HEK293 (cell line): ENCODE measurements around the gene MORN1.
"Not testable (repeated sequence)": the region's sequence is repeated elsewhere in the genome, so short reads cannot be mapped to it uniquely, and the experiment has no call there.

Source experiments
- CTCF ChIA-PET: fragments of 350-600 bp; formaldehyde crosslinking; extraction: SDS; loops from one replicate; lab custom pipeline; 2021; ENCODE audit warnings: antibody characterized with exemption; lab: Yijun Ruan, JAX
- POLR2A ChIA-PET: fragments of 300-600 bp; formaldehyde crosslinking; extraction: SDS; loops from one replicate; lab custom pipeline; 2020; ENCODE audit warnings: antibody characterized with exemption, inconsistent platforms; lab: Yijun Ruan, JAX
- H3K27ac ChIP-seq: fragments of 200-500 bp; sonication (Bioruptor generic); 2 replicates; pipeline ENCODE4 v1.5.1; 2014; ENCODE audit warnings: low read depth, low read length, control low read depth, inconsistent platforms; ENCODE audit errors: extremely low read depth
- H3K36me3 ChIP-seq, 2 experiments: fragments of 200-500 bp in 1 of 2; sonication (Bioruptor generic) in 1 of 2; 1 replicate in 1 of 2; 2 replicates in 1 of 2; pipeline ENCODE4 v1.5.1; 2014 to 2017; ENCODE audit warnings: inconsistent platforms in 2 of 2, low read length in 2 of 2; ENCODE audit not compliant: control insufficient read depth in 2 of 2, insufficient read depth in 1 of 2
- H3K4me1 ChIP-seq: fragments of 200-500 bp; sonication (Bioruptor generic); 2 replicates; pipeline ENCODE4 v1.5.1; 2014; ENCODE audit warnings: mild to moderate bottlenecking, low read length, inconsistent platforms; ENCODE audit not compliant: control insufficient read depth, insufficient read depth
- H3K4me3 ChIP-seq: 2 replicates; pipeline ENCODE4 v1.5.1; 2011; ENCODE audit warnings: low read depth, mild to moderate bottlenecking, control low read depth, low read length, moderate library complexity
- H3K9me3 ChIP-seq: fragments of 200-500 bp; sonication (Bioruptor generic); 2 replicates; pipeline ENCODE4 v1.5.1; 2014; ENCODE audit warnings: low read depth, low read length, inconsistent platforms; ENCODE audit not compliant: control insufficient read depth, insufficient read depth
- MEIS1 ChIP-seq: sonication (generic); formaldehyde crosslinking; IDR thresholded peaks from 2 replicates; pipeline ENCODE4 v1.8.1; 2022; ENCODE audit warnings: missing genetic modification reagents, mild to moderate bottlenecking, borderline replicate concordance
- PRDM2 ChIP-seq: fragments of 450-650 bp; formaldehyde crosslinking; IDR thresholded peaks from 2 replicates; pipeline ENCODE4 v1.5.1; 2016; ENCODE audit warnings: missing biosample characterization, missing genetic modification characterization, borderline replicate concordance
- RBAK ChIP-seq: fragments of 450-650 bp; formaldehyde crosslinking; IDR thresholded peaks from 2 replicates; pipeline ENCODE4 v1.5.1; 2016; ENCODE audit warnings: missing biosample characterization, missing genetic modification characterization
- SCRT2 ChIP-seq: fragments of 450-650 bp; formaldehyde crosslinking; IDR thresholded peaks from 2 replicates; pipeline ENCODE4 v1.5.1; 2016; ENCODE audit warnings: missing biosample characterization, missing genetic modification characterization
- SP7 ChIP-seq: fragments of 450-650 bp; formaldehyde crosslinking; IDR thresholded peaks from 2 replicates; pipeline ENCODE4 v1.5.1; 2016; ENCODE audit warnings: missing biosample characterization, missing genetic modification characterization
- TSHZ1 ChIP-seq: fragments of 450-650 bp; formaldehyde crosslinking; IDR thresholded peaks from 2 replicates; pipeline ENCODE4 v1.5.1; 2016; ENCODE audit warnings: missing biosample characterization, missing genetic modification characterization, borderline replicate concordance
- YY1 ChIP-seq: fragments of 450-650 bp; formaldehyde crosslinking; IDR thresholded peaks from 2 replicates; pipeline ENCODE4 v1.5.1; 2018; ENCODE audit warnings: missing biosample characterization, missing genetic modification characterization
- ZFP3 ChIP-seq: fragments of 450-650 bp; formaldehyde crosslinking; IDR thresholded peaks from 2 replicates; pipeline ENCODE4 v1.5.1; 2016; ENCODE audit warnings: low read depth, missing biosample characterization, missing genetic modification characterization
- ZNF112 ChIP-seq: fragments of 450-650 bp; formaldehyde crosslinking; IDR thresholded peaks from 2 replicates; pipeline ENCODE4 v1.5.0; 2017; ENCODE audit warnings: missing biosample characterization, missing genetic modification characterization
- ZNF132 ChIP-seq: fragments of 450-650 bp; formaldehyde crosslinking; IDR thresholded peaks from 2 replicates; pipeline ENCODE4 v1.5.1; 2017; ENCODE audit warnings: missing biosample characterization, missing genetic modification characterization, borderline replicate concordance
- ZNF175 ChIP-seq: fragments of 450-650 bp; formaldehyde crosslinking; IDR thresholded peaks from 2 replicates; pipeline ENCODE4 v1.5.1; 2016; ENCODE audit warnings: missing biosample characterization, missing genetic modification characterization
- ZNF391 ChIP-seq: fragments of 450-650 bp; formaldehyde crosslinking; IDR thresholded peaks from 2 replicates; pipeline ENCODE4 v1.5.1; 2016; ENCODE audit warnings: low read depth, missing biosample characterization, missing genetic modification characterization, borderline replicate concordance
- ZNF48 ChIP-seq: fragments of 450-650 bp; formaldehyde crosslinking; IDR thresholded peaks from 2 replicates; pipeline ENCODE4 v1.5.1; 2016; ENCODE audit warnings: missing biosample characterization, missing genetic modification characterization
- ZNF514 ChIP-seq: fragments of 450-650 bp; formaldehyde crosslinking; IDR thresholded peaks from 2 replicates; pipeline ENCODE4 v1.5.1; 2016; ENCODE audit warnings: missing biosample characterization, missing genetic modification characterization
- ZNF521 ChIP-seq: fragments of 450-650 bp; formaldehyde crosslinking; IDR thresholded peaks from 2 replicates; pipeline ENCODE4 v1.5.1; 2017; ENCODE audit warnings: missing biosample characterization, mild to moderate bottlenecking, missing genetic modification characterization
- ZNF596 ChIP-seq: fragments of 450-650 bp; IDR thresholded peaks from 2 replicates; pipeline ENCODE4 v1.5.0; 2018; ENCODE audit warnings: missing biosample characterization, mild to moderate bottlenecking, missing genetic modification characterization, moderate library complexity
- ZNF645 ChIP-seq: fragments of 450-650 bp; formaldehyde crosslinking; IDR thresholded peaks from 2 replicates; pipeline ENCODE4; 2016; ENCODE audit warnings: missing biosample characterization, missing genetic modification characterization
- ZNF664 ChIP-seq: fragments of 450-650 bp; formaldehyde crosslinking; IDR thresholded peaks from 2 replicates; pipeline ENCODE4 v1.5.1; 2016; ENCODE audit warnings: missing biosample characterization, missing genetic modification characterization
- ZNF707 ChIP-seq: fragments of 450-650 bp; formaldehyde crosslinking; IDR thresholded peaks from 2 replicates; pipeline ENCODE4 v1.5.1; 2016; ENCODE audit warnings: missing biosample characterization, missing genetic modification characterization

The MORN1 gene

GRCh38 chr1:2334883-2335534 is 56.3 kb downstream of the MORN1 start (continued):
- no peak for TF ChIP-seq PRDM2 (tag by site-specific recombination)

GRCh38 chr1:2334366-2334765 is 57.0 kb downstream of the MORN1 start:
- ChIA-PET POLR2A (no interaction called here), CTCF (interaction anchor here (0.6 kb wide), 1 partner anchor 464 kb away, joined by 3 read pairs; no protein-coding TSS in a partner anchor)
- H3K4me1 ChIP-seq: no peaks in the 10 kb centered on the region
- H3K27ac ChIP-seq: no peak overlapping the region
- TF ChIP-seq ZNF521: no peak
- TF ChIP-seq ZNF514 (tag by site-specific recombination): no peak
- no peak for TF ChIP-seq YY1 (tag by site-specific recombination)
- TF ChIP-seq ZNF112 (tag by site-specific recombination): no peak
- no peak for TF ChIP-seq ZNF707 (tag by site-specific recombination)
- TF ChIP-seq ZNF596: no peak
- no peak for TF ChIP-seq TSHZ1
- no peak for TF ChIP-seq ZNF664 (tag by site-specific recombination)
- no peak for TF ChIP-seq SCRT2
- TF ChIP-seq ZNF391 (tag by site-specific recombination): no peak
- no peak for TF ChIP-seq SP7 (tag by site-specific recombination)
- TF ChIP-seq ZFP3 (tag by site-specific recombination): no peak
- no peak for TF ChIP-seq ZNF132 (tag by site-specific recombination)
- TF ChIP-seq ZNF645 (tag by site-specific recombination): no peak
- TF ChIP-seq ZNF175 (tag by site-specific recombination): no peak
- TF ChIP-seq ZNF48 (tag by site-specific recombination): no peak
- no peak for TF ChIP-seq RBAK
- TF ChIP-seq MEIS1 (CRISPR knock-in tag): no peak
- H3K9me3 ChIP-seq: no peaks in the 10 kb centered on the region
- no peak overlapping the region for H3K4me3 ChIP-seq
- H3K36me3 ChIP-seq: no peaks in the 10 kb centered on the region

- H3K9me3 ChIP-seq, POLR2A ChIA-PET: not testable (repeated sequence)
These were observed 59.8 kb downstream of the MORN1 start for GRCh38 chr1:2331580-2331979.

More at GRCh38 chr1:2331580-2331979, 59.8 kb downstream of the MORN1 start:
- CTCF ChIA-PET, H3K4me1 ChIP-seq, H3K36me3 ChIP-seq, H3K4me3 ChIP-seq, H3K27ac ChIP-seq: not testable (repeated sequence)
